C4-2B (cell line): ENCODE measurements around the gene ICA1.

Source experiments
- ZFX ChIP-seq: fragments of 450-650 bp; IDR thresholded peaks from 2 replicates; pipeline ENCODE4 v1.6.1; 2017
- TF ChIP-seq, protein P1 (sequence below): fragments of 450-650 bp; conservative IDR thresholded peaks from 2 replicates; pipeline ENCODE4 v1.5.1; 2017; ENCODE audit warnings: mild to moderate bottlenecking

DNA sequence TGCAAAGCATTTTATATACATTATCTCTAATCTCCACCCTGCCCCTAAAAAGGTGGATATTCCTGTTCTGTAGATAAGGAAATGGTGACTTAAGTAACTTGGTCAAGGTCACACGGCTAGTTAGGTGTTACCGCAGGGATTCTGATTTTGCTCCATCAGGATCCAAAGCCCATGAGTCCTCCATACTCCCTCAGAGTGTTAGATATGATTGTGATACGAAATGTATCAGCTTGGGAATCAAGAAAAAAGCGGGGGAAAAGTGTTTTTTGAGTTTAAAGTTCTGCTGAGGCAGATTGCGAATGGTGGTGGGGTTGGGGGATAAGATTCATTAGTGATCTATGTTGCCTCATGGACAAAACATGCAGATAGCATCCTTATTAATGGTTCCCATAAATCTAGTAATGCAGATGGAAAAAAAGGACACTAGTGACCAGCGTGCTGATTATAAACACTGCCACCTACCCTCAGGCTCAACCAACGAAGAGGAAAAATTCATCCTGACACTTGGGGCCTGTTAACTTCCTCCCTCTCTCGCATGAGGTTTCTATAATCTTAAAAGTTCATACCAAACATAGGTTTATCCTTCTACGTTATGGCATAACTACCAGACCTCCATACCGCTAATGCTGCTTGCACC lies 2.3 kb downstream of the ICA1 start:
- TF ChIP-seq, protein P1, sequence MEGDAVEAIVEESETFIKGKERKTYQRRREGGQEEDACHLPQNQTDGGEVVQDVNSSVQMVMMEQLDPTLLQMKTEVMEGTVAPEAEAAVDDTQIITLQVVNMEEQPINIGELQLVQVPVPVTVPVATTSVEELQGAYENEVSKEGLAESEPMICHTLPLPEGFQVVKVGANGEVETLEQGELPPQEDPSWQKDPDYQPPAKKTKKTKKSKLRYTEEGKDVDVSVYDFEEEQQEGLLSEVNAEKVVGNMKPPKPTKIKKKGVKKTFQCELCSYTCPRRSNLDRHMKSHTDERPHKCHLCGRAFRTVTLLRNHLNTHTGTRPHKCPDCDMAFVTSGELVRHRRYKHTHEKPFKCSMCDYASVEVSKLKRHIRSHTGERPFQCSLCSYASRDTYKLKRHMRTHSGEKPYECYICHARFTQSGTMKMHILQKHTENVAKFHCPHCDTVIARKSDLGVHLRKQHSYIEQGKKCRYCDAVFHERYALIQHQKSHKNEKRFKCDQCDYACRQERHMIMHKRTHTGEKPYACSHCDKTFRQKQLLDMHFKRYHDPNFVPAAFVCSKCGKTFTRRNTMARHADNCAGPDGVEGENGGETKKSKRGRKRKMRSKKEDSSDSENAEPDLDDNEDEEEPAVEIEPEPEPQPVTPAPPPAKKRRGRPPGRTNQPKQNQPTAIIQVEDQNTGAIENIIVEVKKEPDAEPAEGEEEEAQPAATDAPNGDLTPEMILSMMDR, result no peak; the same call in 1 of the 2 replicates
- no peak for TF ChIP-seq ZFX
